ENCODE data around the gene CEP20.

DNA sequence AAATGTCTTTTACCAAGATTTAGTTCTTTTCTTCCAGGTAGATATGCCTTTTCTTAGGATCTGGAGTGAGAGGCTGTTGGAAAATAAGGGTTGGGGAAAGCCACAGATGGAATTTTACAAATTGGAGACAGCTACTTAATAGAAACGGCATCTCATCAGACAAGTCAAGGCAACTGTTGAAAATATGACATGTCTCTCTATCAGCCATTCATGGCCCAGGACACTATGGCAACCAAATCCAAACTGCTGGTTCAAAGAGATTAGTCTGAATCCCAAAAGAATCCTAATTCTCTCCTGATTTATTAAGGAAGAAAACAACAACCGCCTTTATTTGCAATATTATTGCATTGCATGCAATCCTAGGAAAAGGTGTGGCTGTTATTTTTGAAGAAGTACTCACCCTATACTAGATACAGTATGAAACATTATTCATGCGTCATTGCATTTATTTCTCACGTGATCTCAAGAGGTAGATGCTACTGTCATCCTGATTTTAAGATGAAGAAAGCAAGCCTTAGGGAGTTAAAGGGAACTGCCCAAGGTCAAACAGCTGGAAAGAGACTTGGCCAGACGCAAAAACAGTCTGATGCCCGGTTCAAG lies 12.6 kb upstream of the CEP20 start:
- no peak for TF ChIP-seq GATA2 (IDR thresholded peaks at IDR 0.05; ENCODE audit: low read depth, low read length)
- no peak for TF ChIP-seq GATA3 (IDR thresholded peaks at IDR 0.05; ENCODE audit: low read depth, low read length)

Data from SH-SY5Y (cell line).